HUES48 (cell line): ENCODE data around the gene TUBGCP5.

ENCODE experiments used
- H3K27ac ChIP-seq: one replicate; pipeline ENCODE4 v1.7.0; 2013; ENCODE audit warnings: low read depth, low read length, inconsistent platforms
- H3K27me3 ChIP-seq: 2 replicates; pipeline ENCODE4 v1.6.1; 2013; ENCODE audit warnings: mild to moderate bottlenecking, low read length; ENCODE audit not compliant: control insufficient read depth, insufficient read depth
- H3K36me3 ChIP-seq: 2 replicates; pipeline ENCODE4 v1.6.1; 2013; ENCODE audit warnings: low read length; ENCODE audit not compliant: control insufficient read depth, insufficient read depth
- H3K4me1 ChIP-seq: 2 replicates; pipeline ENCODE4 v1.6.1; 2013; ENCODE audit warnings: mild to moderate bottlenecking, low read length; ENCODE audit not compliant: control insufficient read depth, insufficient read depth
- H3K4me3 ChIP-seq: 2 replicates; pipeline ENCODE4 v1.5.1; 2013; ENCODE audit warnings: mild to moderate bottlenecking, low read depth, low read length
- H3K9ac ChIP-seq: 2 replicates; pipeline ENCODE4 v1.6.1; 2013; ENCODE audit warnings: mild to moderate bottlenecking, low read depth, low read length, moderate library complexity
- H3K9me3 ChIP-seq: 2 replicates; pipeline ENCODE4 v1.6.1; 2013; ENCODE audit warnings: low read length; ENCODE audit not compliant: control insufficient read depth, insufficient read depth

The TUBGCP5 gene

DNA sequence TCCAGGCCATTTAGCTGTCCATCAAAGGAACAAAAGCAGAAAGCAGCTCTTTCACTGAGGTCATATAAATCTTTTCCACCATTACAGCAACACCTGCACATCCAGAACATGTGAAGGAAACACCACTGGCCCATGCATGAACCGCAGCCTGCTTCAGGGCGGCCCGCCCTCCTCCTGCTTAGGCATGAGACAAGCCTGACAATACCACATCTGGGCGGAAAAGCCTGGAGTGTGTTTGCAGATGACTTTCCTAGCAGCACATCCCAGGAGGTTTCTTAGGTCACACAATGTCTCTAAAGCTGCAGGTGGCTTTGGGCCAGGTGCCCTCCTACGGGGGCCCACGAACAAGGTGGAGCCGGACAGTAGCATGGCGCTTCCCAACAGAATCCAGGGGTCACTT lies 78.8 kb downstream of the TUBGCP5 start:
- Histone ChIP-seq H3K9me3 (no peaks in the 10 kb centered on the region), H3K27ac (no peak overlapping the region), H3K27me3 (no peaks in the 10 kb centered on the region), H3K4me3 (no peak overlapping the region), H3K36me3 (no peaks in the 10 kb centered on the region), H3K9ac (no peak overlapping the region), H3K4me1 (peaks cover 3% of the 10 kb centered on the region; the same call in 1 of the 2 replicates)

DNA sequence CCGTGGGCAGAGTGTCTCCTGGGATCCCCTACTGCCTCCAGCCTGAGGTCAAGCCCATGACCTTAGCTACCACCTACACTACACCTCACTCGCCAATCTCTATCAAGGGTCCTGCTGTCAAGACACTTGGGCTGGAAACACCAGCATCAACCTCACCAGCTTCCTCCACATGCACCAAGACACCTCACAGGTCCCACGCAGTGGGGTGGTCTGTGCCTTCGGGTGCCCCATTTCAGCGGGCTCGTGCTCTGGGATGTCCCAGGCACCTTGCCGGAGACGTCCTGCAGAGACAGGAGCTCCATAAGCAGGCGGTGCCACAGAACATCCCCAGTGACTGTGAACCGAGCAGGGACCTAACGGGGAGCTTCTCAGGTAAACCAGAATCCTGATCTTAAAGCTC lies 79.2 kb downstream of the TUBGCP5 start:
- H3K27me3 ChIP-seq = peaks cover under 1% of the 10 kb centered on the region; the same call in 1 of the 2 replicates
- H3K27ac ChIP-seq = no peak overlapping the region
- H3K9ac ChIP-seq = no peak overlapping the region
- H3K4me3 ChIP-seq = no peak overlapping the region
- H3K36me3 ChIP-seq = no peaks in the 10 kb centered on the region
- H3K4me1 ChIP-seq = peaks cover 3% of the 10 kb centered on the region; the same call in 1 of the 2 replicates
- H3K9me3 ChIP-seq = no peaks in the 10 kb centered on the region

DNA sequence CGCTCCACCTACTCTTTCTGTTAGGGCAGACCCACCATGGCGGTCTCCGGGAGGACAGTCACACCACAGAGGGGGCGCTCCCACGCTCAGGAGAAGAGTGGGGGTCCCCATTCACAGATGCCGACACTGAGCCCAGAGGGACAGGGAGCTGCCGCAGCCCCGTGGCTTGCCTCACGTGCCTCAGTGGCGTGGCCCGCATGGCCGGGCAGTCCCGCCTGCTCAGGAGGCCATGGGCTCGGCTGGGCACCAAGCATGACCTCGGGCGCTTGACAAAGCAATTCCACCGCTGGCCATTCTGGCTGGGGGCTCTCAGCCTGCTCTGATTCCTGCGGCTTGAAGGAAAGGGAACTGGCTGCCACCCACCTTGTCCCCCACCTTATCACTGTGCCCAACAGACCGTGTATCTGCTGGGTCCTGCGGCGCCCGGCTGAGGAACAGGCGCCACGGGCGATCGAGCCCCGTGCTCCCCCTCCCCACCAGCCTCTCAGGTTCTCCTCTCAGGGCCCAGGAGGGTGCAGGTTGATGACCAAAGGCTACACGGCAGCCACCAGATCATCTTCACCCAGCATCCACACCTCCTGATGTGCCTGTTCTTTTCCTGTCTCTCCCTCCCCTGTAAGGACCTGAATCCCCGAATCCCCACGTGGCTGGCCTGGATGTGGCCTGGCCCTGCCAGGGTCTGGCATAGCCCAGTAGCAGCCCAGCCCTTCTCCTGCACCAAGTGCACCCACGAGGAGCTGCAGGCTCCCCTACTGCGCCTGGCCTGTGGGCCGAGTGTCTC lies 79.9 kb downstream of the TUBGCP5 start:
- H3K27ac ChIP-seq = no peak overlapping the region
- H3K9ac ChIP-seq = no peak overlapping the region
- no peaks in the 10 kb centered on the region for H3K9me3 ChIP-seq
- no peaks in the 10 kb centered on the region for H3K36me3 ChIP-seq
- H3K27me3 ChIP-seq = peaks cover 7% of the 10 kb centered on the region; the same call in 1 of the 2 replicates
- no peak overlapping the region for H3K4me3 ChIP-seq
- H3K4me1 ChIP-seq = peaks cover 3% of the 10 kb centered on the region; the same call in 1 of the 2 replicates

DNA sequence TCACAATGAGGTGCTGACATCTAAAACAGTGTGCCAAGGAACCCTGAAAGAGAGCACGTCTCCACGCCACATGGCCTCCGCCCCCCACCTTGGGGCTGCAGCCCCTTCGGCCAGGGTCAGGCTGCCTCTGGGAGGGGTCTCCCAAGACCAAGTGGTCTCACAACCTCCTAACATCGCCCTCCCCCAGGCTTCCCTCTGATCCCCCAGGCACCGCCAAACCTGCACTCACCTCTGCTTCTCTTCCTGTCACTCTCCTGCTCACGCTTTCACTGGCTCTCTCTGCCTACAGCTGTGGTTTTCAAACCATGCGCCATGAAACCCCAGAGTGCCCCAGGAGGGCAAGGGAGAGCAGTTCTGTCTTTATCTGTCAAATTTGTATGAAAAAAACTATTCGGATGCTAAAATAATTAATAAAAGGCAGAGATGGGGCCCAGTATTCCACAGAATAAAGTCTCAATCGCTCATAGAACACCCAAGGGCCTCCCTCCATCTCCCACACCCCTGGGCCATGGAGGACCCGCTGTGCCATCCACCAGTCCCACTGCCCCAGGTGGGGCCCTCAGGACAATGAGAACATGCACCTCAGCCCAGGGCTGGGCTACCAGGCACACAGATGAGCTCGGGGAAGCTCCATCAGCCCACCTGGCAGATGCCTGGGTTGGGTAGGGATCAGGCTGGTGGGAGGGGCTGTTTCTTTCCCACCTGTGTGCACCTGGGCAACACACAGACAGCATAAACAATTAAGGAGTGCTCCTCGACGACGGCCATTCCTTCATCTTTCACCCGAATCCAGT lies 80.7 kb downstream of the TUBGCP5 start:
- H3K27ac ChIP-seq = no peak overlapping the region

DNA sequence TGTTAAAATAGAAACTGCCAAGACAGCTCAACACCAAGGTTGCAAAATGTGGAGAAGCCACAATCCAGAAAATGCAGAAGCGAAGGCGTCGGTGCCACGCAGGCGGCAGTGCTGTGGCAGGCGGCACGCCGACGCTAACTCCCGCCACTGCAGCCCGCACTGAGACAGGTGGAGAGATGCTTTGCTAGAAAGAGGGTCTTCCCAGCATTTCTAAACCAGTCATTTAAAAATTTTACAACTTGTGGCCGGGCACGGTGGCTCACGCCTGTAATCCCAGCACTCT lies 82.5 kb downstream of the TUBGCP5 start:
- no peak overlapping the region for H3K4me3 ChIP-seq
- H3K27me3 ChIP-seq = peaks cover 11% of the 10 kb centered on the region
- peaks cover 11% of the 10 kb centered on the region for H3K4me1 ChIP-seq
- H3K9me3 ChIP-seq = no peaks in the 10 kb centered on the region
- H3K9ac ChIP-seq = no peak overlapping the region
- no peak overlapping the region for H3K27ac ChIP-seq
- H3K36me3 ChIP-seq = no peaks in the 10 kb centered on the region

More for the DNA sequence above, 80.7 kb downstream of the TUBGCP5 start:
- Histone ChIP-seq H3K9me3 (no peaks in the 10 kb centered on the region), H3K27me3 (peaks cover 11% of the 10 kb centered on the region; the same call in 1 of the 2 replicates), H3K9ac (no peak overlapping the region), H3K36me3 (no peaks in the 10 kb centered on the region), H3K4me3 (no peak overlapping the region), H3K4me1 (no peaks in the 10 kb centered on the region)

DNA sequence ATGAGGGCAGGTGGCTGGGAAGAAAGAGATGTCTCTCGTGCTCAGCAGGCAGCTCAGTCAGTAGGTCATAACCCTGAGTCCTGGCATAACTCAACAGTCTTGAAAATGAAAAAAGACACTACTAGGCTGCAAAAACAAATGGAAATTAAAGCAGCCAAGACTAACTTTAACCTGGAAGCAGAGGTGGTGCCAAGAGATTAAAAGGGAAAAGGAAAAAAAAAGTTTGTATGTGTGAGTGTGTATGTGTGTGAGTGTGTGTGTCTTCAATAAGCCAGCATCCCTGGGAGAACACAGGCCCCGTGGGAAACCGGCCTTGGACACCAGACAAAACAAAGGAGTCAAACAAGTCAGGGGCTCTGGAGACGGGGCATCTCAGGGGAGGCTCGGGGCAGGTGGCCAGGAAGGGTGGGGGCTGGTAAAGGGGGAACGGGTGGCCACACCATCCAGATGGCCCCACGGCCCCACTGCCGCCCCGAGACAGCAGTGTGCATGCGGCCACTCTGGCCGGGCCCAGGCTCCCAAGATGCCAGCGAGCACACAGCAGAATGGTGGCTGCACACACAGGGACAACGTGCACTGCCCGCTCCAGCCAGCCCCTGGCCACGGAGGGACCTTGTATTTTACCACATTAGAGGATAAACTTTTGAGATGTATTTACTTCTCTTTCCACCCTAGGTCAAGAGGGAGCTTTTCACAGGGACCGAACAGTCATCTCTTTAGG lies 83.0 kb downstream of the TUBGCP5 start:
- no peak overlapping the region for H3K9ac ChIP-seq
- H3K27me3 ChIP-seq = peaks cover 11% of the 10 kb centered on the region
- H3K27ac ChIP-seq = no peak overlapping the region
- peaks cover 11% of the 10 kb centered on the region for H3K4me1 ChIP-seq
- no peak overlapping the region for H3K4me3 ChIP-seq
- H3K9me3 ChIP-seq = no peaks in the 10 kb centered on the region
- no peaks in the 10 kb centered on the region for H3K36me3 ChIP-seq

DNA sequence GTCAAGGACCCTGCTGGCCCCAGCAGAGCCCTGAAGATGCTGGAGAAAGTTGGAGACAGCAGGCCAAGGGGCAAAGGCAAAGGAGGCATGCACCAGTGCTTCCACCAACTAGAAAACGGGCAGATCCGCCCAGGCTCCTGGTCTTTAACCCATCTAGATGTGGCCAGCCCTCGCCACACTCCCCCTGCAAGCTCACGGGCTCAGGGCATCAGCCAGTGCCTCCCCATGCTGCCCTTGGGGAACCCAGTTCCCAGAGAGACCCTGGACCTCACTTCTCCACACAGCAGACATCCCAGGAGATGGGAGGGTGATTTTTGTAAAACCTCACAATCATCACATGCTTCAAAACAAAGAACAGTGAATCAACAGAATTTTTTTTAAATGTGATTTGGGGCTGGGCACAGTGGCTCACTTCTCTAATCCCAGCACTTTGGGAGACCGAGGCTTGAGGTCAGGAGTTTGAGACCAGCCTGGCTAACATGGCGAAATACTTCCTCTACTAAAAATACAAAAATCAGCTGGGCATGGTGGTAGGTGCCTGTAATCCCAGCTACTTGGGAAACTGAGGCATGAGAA lies 83.7 kb downstream of the TUBGCP5 start:
- Histone ChIP-seq H3K9ac (no peak overlapping the region), H3K9me3 (no peaks in the 10 kb centered on the region), H3K27me3 (peaks cover 11% of the 10 kb centered on the region), H3K4me3 (no peak overlapping the region), H3K27ac (no peak overlapping the region), H3K36me3 (no peaks in the 10 kb centered on the region), H3K4me1 (peaks cover 11% of the 10 kb centered on the region)

DNA sequence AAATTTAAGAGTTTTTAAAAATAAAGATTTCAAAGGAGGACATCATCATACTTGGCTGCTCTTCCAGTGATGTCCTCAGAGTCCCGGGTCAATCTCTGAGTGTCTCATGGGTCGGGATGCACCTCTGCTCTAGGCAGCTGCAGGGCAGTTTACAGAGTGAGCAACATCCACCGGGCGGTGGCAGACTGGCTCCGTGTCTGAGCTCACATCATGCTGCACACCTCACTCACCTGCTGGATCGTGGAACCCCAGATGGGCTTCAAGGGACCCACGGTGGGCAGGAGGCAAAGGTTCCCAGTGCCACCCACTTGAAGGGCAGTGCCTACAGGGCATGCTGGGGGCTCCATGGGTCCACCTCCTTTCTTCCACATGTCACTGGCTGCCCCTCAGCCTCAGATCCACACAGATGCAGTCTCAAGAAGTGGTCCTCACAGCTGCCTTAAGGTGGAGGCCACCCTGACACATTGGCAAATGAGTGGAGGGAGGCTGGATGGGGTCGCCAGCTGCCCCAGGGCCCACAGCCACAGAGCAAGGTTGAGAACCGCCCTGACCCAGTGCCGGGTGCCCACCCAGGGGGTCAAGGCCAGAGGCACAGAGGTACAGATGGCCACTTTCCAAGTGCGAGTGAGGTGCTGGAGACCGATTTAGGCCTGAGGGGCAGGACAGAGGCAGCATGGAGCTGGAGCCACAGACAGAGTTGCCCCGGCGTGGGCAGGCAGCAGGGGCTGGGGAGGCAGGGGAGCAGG lies 84.4 kb downstream of the TUBGCP5 start:
- no peak overlapping the region for H3K4me3 ChIP-seq
- peaks cover 11% of the 10 kb centered on the region for H3K4me1 ChIP-seq
- peaks cover 11% of the 10 kb centered on the region for H3K27me3 ChIP-seq
- H3K36me3 ChIP-seq = no peaks in the 10 kb centered on the region
- H3K9me3 ChIP-seq = no peaks in the 10 kb centered on the region
- H3K27ac ChIP-seq = no peak overlapping the region
- no peak overlapping the region for H3K9ac ChIP-seq

DNA sequence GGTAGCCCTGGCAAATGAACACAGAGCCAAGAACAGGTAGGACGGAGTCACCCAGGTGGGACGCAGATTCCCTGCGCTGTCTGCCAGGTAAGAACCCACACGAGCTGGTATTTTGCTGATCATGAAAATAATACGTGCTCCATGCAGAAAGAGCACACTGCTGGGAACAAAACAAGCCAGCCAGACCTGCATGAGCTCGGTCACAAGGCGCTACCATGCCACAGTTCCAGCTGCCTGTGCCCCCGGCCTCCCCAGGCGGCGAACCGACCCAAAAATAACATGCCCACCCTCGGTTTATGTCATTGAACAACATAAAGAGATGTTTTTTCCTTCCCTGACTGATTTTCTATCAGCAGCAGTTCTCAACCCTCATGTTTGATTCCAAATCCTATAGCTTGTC lies 85.0 kb downstream of the TUBGCP5 start:
- Histone ChIP-seq H3K27ac (no peak overlapping the region), H3K4me3 (no peak overlapping the region), H3K9ac (no peak overlapping the region), H3K9me3 (no peaks in the 10 kb centered on the region), H3K4me1 (peaks cover 15% of the 10 kb centered on the region), H3K36me3 (no peaks in the 10 kb centered on the region), H3K27me3 (peaks cover 11% of the 10 kb centered on the region)

DNA sequence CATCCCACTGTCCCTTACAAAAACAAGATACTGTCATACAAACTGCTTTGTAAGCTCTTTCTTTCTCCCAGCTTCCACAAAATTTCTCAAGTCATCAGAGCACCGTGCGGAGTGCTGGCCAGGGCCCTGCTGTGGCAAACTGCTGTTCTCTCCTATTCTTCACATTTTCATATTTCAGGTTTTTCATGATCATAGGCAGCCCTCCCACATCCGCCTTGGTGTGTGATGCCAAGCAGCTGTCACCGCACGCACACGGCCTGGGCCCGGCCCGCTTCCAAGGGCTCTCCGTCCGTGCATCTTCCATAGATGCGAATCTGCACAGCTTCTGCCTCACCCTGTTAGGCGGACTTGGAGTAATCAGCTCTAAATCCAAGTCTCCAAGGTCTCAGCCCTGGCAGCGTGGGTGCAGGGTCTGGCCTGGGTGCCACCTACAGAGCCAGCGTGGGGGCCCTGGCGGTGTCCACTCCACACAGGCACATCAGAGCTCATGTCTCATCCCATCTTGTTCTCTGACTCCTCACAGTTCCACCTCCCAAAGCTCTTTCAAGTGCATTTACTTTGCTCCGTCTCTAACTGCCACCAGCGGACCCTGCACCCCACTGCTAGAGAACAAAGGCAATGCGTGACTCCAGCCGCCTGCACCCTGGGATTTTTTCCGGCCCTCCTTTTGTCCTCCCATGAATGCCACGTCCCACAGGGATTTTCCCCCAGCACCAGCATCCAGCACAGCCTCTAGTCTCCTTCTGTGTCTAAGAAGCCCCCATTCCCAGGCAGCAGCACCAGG lies 86.4 kb downstream of the TUBGCP5 start:
- H3K9ac ChIP-seq = peak overlapping the region; percentile 22; the same call in 1 of the 2 replicates
- no peak overlapping the region for H3K4me3 ChIP-seq
- H3K4me1 ChIP-seq = peaks cover 28% of the 10 kb centered on the region
- H3K9me3 ChIP-seq = no peaks in the 10 kb centered on the region
- peak overlapping the region; percentile 72 for H3K27ac ChIP-seq
- no peaks in the 10 kb centered on the region for H3K36me3 ChIP-seq
- H3K27me3 ChIP-seq = peaks cover 11% of the 10 kb centered on the region
